Heart right ventricle (tissue), 16 donors: ENCODE measurements around the gene FAM114A2. TPM values are rescaled to one million over a fixed set of nuclear protein-coding genes. Genes with fewer than 3 reads are reported as not detected.

ENCODE experiments used
- ATAC-seq, 8 donors: fragments of 200-7000 bp; cut with Tn5 transposase; one replicate each; pipeline ENCODE4 v1.9.1; 2020; ENCODE audit warnings: mild to moderate bottlenecking in 8 of 8, moderate library complexity in 8 of 8, moderate number of reproducible peaks in 1 of 8
- DNase-seq, 2 donors: peaks; one replicate each; pipeline ENCODE4 v3.0.0-alpha.2; 2020
- H3K27ac ChIP-seq, 10 donors: fragments of 200-600 bp; sonication (generic) in 2 of 10; one replicate each; pipeline versions ENCODE4 v1.5.0 to v1.8.0; 2020 to 2022; ENCODE audit warnings: mild to moderate bottlenecking in 3 of 10
- H3K27me3 ChIP-seq, 7 donors: fragments of 200-600 bp; one replicate each; pipeline ENCODE4 v1.8.0; 2021 to 2022; ENCODE audit warnings: mild to moderate bottlenecking in 2 of 7
- H3K36me3 ChIP-seq, 9 donors: fragments of 200-600 bp; sonication (generic) in 1 of 9; one replicate each; pipeline versions ENCODE4 v1.5.0 to v1.8.0; 2020 to 2022; ENCODE audit warnings: mild to moderate bottlenecking in 2 of 9
- H3K4me1 ChIP-seq, 9 donors: fragments of 200-600 bp; sonication (generic) in 1 of 9; one replicate each; pipeline versions ENCODE4 v1.5.0 to v1.8.0; 2020 to 2022; ENCODE audit warnings: mild to moderate bottlenecking in 4 of 9
- H3K4me3 ChIP-seq, 10 donors: fragments of 200-600 bp; sonication (generic) in 2 of 10; one replicate each; pipeline versions ENCODE4 v1.5.0 to v1.8.0; 2020 to 2022; ENCODE audit warnings: mild to moderate bottlenecking in 7 of 10, moderate library complexity in 2 of 10
- H3K9me3 ChIP-seq, 11 donors: fragments of 200-600 bp in 10 of 11; sonication (generic) in 2 of 11; one replicate each; pipeline versions ENCODE4 v1.5.0 to v1.8.0; 2013 to 2022; ENCODE audit warnings: mild to moderate bottlenecking in 2 of 11, control low read depth in 1 of 11, moderate library complexity in 1 of 11
- CTCF ChIP-seq, 9 donors: fragments of 200-600 bp; sonication (generic) in 2 of 9; IDR thresholded peaks; one replicate each; pipeline versions ENCODE4 v1.5.0 to v1.8.0; 2021 to 2022; ENCODE audit warnings: antibody characterized with exemption in 9 of 9, mild to moderate bottlenecking in 5 of 9, moderate library complexity in 1 of 9
- WGBS, 2 donors: extraction: QIAGEN DNeasy Blood & Tissue Kit; methylation state at CpG; one replicate each; pipeline ENCODE4 v1.1.7; 2013; ENCODE audit warnings: inconsistent platforms in 1 of 2; 5-methylcytosine and 5-hydroxymethylcytosine counted together
- intact Hi-C, 10 donors: fragments of 100-400 bp; cut with DNase I; formaldehyde crosslinking; loops; one replicate each; pipeline versions ENCODE4 v1.11.1 to v1.14.2; 2022
- polyA plus RNA-seq, 2 donors: library from polyadenylated mRNA; stranded (reverse); fragments of 200-250 nt; gene quantifications; one replicate each; pipeline ENCODE4 v1.2.3, GENCODE V29; 2013
- total RNA-seq, 10 donors: library from RNA; stranded (reverse); fragmentation: NEBNext Ultra II Directional in 3 of 10; extraction: Animal tissue kit (Norgen Biotek cat#: 25700) in 3 of 10; gene quantifications; one replicate each; pipeline versions ENCODE4 v1.2.1 to v1.2.4, GENCODE V29; 2021 to 2023
- donor health status: Arrhythmogenic right ventricular cardiomyopathy.
- donor health status: ischemic (EF 13 %, LVEDD 7.1; RV severe dilation, severe dysfunction).
- donor health status: healthy with polysubstance abuse.
- donor health status: DM: no; HTN: yes; CAD: no.
- donor health status: DM: no; HTN: no; CAD: no.
- donor health status: ischemic (EF 25% LVEDD 6.9; RV normal size, moderate dysfunction).
- donor health status: ischemic (EF 25% LVEDD 5.7; RV mildly dilated, moderate dysfunction).
- donor health status: healthy.
- donor health status: DM: yes; HTN: yes; CAD: no.
- donor health status: Ischemic cardiomyopathy.
- donor health status: ischemic (EF 35%, LVEDD 5.7; RV mildly dilated, moderate dysfunction).
- donor health status: nonischemic (EF 11% LVEDD 7.7; RV severe dilation, severe dysfunction).
- donor health status: DM: yes; HTN: yes; CAD: no.
- donor health status: PGD.
- donor health status: ischemic (EF 29% LVEDD 5.4; RV normal size, mild dysfunction).
- donor health status: nonischemic (EF 23%, LVEDD 6.1; RV moderate dilation, normal function).

The FAM114A2 gene
- total and polyA plus RNA-seq, 12 donors: 7.8 to 47.5 (median 35.4) TPM

GRCh38 chr5:153983885-153984284 lies 54.8 kb downstream of the FAM114A2 start:
- no peak overlapping the region for H3K4me3 ChIP-seq
- TF ChIP-seq CTCF (IDR thresholded peaks at IDR 0.05): no peak

DNA sequence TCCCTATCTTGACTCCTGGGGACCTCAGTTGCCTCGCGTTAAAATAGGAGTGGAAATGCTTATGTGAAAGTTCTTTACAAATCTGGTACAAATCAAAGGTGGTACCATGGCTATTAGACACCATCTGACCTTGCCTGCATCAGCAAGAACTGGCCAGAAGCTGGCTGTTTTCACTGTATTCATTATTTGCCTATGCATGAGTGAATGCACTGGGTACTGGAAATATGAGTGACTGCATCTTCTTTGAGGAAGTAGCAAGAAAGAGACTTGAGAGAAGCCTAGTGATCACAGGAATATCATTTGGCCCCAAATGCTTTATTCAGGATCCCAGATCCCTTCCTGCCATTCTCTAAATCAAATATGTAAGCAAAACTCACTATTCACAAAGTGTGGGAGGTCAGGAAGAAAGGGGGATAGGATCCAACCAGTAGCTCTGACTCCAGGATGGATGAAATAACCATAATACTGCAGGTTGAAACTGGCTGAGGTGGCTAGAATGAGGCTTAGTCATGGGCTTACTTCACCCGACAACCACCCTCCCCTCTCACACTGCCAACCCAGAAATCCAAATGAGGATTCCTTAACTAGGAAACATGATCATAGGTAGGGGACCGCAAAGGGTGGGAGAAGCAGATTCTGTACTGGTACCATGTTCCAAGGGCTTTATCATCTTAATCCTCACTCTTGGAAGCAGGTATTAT lies 56.7 kb downstream of the FAM114A2 start:
- Histone ChIP-seq H3K9me3 (no peaks in the 10 kb centered on the region), H3K27me3 (no peaks in the 10 kb centered on the region), H3K4me1 (peaks cover 0 to 4% (median 0%) of the 10 kb centered on the region in 9 donors), H3K4me3 (no peak overlapping the region), H3K27ac (no peak overlapping the region), H3K36me3 (no peaks in the 10 kb centered on the region)
- 87 to 90% methylated on average over 4 of the region's 4 CpGs for WGBS, 2 donors
- TF ChIP-seq CTCF (IDR thresholded peaks at IDR 0.05): no peak
- intact Hi-C loops: loop anchor here in 2 of 10 donors (10.0 kb wide), 2 partner anchors 73 to 203 kb away; no protein-coding TSS in a partner anchor
- DNase-seq (no peak), ATAC-seq (no peak)

More at GRCh38 chr5:153983885-153984284, 54.8 kb downstream of the FAM114A2 start:
- DNase-seq (no peak), ATAC-seq (no peak)
- Histone ChIP-seq H3K4me1 (peaks cover 0 to 4% (median 0%) of the 10 kb centered on the region in 9 donors), H3K27ac (no peak overlapping the region), H3K36me3 (no peaks in the 10 kb centered on the region), H3K9me3 (no peaks in the 10 kb centered on the region), H3K27me3 (no peaks in the 10 kb centered on the region)
- intact Hi-C loops: loop anchor here in 2 of 10 donors (10.0 kb wide), 2 partner anchors 71 to 201 kb away; no protein-coding TSS in a partner anchor
- 92 to 96% methylated on average over 1 of the region's 1 CpG for WGBS, 2 donors

DNA sequence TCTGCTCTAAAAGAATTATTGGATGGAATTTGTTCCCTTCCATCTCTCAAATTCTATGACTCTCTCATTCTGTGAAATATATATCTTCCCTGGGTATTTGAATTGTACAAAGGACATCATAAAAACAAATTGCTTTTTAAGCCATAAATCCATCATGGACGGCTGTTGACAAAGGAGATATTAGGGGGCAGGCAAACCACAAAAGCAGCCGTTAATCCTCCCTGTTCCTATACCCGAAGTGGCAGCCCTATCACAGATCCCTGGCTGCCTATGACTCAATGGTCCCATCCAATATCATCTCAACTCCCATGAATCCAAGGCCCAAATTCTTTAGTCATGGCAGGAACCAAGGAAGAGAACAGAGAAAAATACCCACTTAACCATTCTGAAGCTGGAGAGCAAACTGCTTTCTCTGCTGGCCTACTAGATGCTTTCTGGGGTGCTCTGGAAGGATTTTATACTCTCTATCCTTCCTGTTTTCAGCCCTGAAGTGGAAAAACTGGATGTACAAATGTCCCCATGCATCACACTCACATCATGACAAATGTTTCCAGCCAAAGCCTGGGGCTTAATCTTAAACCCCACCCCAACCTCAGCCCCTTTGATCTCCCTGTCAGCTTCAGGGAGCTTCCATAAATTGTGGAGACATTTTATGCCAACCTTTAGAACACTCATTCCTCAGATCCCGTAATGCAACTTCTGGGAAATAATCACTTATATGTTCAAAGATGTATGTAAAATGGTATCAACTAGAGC lies 59.5 kb downstream of the FAM114A2 start:
- WGBS, 2 donors: 83% methylated on average over 4 of the region's 4 CpGs
- no peak for ATAC-seq
- Histone ChIP-seq H3K27ac (no peak overlapping the region), H3K4me3 (no peak overlapping the region), H3K36me3 (no peaks in the 10 kb centered on the region), H3K4me1 (peaks cover 0 to 8% (median 0%) of the 10 kb centered on the region in 9 donors), H3K9me3 (no peaks in the 10 kb centered on the region), H3K27me3 (no peaks in the 10 kb centered on the region)
- intact Hi-C loops: loop anchor here in 8 of 10 donors (5.0 to 10.0 kb wide), 7 partner anchors 88 to 436 kb away; no protein-coding TSS in a partner anchor
- TF ChIP-seq CTCF (IDR thresholded peaks at IDR 0.05): no peak
- no peak for DNase-seq

DNA sequence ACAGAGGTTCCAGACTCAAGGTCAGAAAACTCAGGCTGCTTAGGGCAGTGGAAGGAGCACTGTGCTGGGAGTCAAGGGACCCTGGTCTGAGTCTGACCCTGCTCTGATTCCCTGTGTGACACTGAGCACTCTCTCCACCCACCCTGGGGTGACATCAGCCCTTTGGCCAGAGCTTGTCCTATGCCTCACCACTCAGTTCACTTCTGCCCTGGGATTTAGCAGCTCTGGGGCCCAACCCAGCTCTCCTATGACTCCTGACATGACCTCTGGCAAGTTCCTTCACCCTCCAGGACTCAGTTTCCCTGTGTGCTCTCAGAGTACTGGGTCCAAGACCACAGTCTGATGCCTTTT lies 63.9 kb downstream of the FAM114A2 start:
- peak in 6 of 8 donors; percentile 17 to 57 (median 36) for ATAC-seq
- Histone ChIP-seq H3K27me3 (no peaks in the 10 kb centered on the region), H3K9me3 (no peaks in the 10 kb centered on the region), H3K27ac (no peak overlapping the region), H3K4me1 (peaks cover 0 to 5% (median 0%) of the 10 kb centered on the region in 9 donors), H3K4me3 (no peak overlapping the region), H3K36me3 (no peaks in the 10 kb centered on the region)
- DNase-seq: no peak
- intact Hi-C loops: loop anchor here (2.0 to 10.0 kb wide), 11 partner anchors 93 to 440 kb away; no protein-coding TSS in a partner anchor
- no peak for TF ChIP-seq CTCF (IDR thresholded peaks at IDR 0.05)
